ENCODE results near the gene LRRN4. TPM values are rescaled to one million over a fixed set of nuclear protein-coding genes. Genes with fewer than 3 reads are reported as not detected.

The LRRN4 gene
- total and polyA plus RNA-seq, 9 of the 15 experiments (the other 6 are each of a cell fraction or from before 2014, with no cell fraction given) = not detected

- in situ Hi-C loops (cut with MboI) (no loop called here), intact Hi-C loops (cut with micrococcal nuclease) (no loop called here)
- H3K4me1 ChIP-seq (replicated peaks in 1 of 2; ENCODE audit: control insufficient read depth in 2 of 2, insufficient read depth in 2 of 2, low read length in 2 of 2) = peaks cover 12 to 18% of the 10 kb centered on the region in 2 experiments
- no peak overlapping the region for H3K9ac ChIP-seq (ENCODE audit: insufficient read depth in 1 of 2, low read depth in 2 of 2, low read length in 2 of 2)
- H3K4me2 ChIP-seq (ENCODE audit: insufficient read depth, low read length) = no peak overlapping the region
- ATAC-seq (no peak), DNase-seq (ENCODE audit: extremely low read depth in 1 of 4, low spot score in 3 of 4) (no peak), FAIRE-seq (no peak)
- CTCF ChIA-PET (ENCODE audit: low intra/inter-chr PET ratio) = no interaction called here
- H3K9me3 ChIP-seq (replicated peaks; ENCODE audit: control insufficient read depth, insufficient read depth, low read depth, low read length) = no peaks in the 10 kb centered on the region
- no peaks in the 10 kb centered on the region for H3K9me1 ChIP-seq (ENCODE audit: control insufficient read depth, insufficient read depth, low read length)
- WGBS (ENCODE audit: insufficient coverage, low coverage, missing lambda C conversion rate) = 78% methylated on average over 1 of the region's 1 CpG
- peaks cover 9% of the 10 kb centered on the region for H3K79me2 ChIP-seq (ENCODE audit: control insufficient read depth, insufficient read depth, low read length)
- H2AFZ ChIP-seq (ENCODE audit: low read depth, low read length) = no peak overlapping the region
- BruUV-seq (replicated peaks) = no TSS peak
- H3K27ac ChIP-seq (ENCODE audit: extremely low read depth, low read depth, low read length) = no peak overlapping the region
- H3K27me3 ChIP-seq (ENCODE audit: control insufficient read depth in 2 of 2, insufficient read depth in 2 of 2, low read length in 2 of 2) = no peaks in the 10 kb centered on the region
- H3K36me3 ChIP-seq (ENCODE audit: control insufficient read depth, insufficient read depth, low read length) = peaks cover 77% of the 10 kb centered on the region
- POLR2A ChIA-PET = no interaction called here
- TF ChIP-seq POLR2A (conservative IDR thresholded peaks at IDR 0.05) (no peak), ZNF316 (IDR thresholded peaks at IDR 0.05) (peak; percentile 23; the same call in 1 of the 2 replicates)
- no peaks in the 10 kb centered on the region for H4K20me1 ChIP-seq (replicated peaks; ENCODE audit: control insufficient read depth, insufficient read depth, low read length)
- H3K4me3 ChIP-seq = no peak overlapping the region
These were observed 16.8 kb downstream of the LRRN4 start for GRCh38 chr20:6037082-6037481.

- in situ Hi-C loops (cut with MboI) (no loop called here), intact Hi-C loops (cut with micrococcal nuclease) (no loop called here)
- no peaks in the 10 kb centered on the region for H3K9me3 ChIP-seq (replicated peaks; ENCODE audit: control insufficient read depth, insufficient read depth, low read depth, low read length)
- no peak overlapping the region for H3K4me3 ChIP-seq
- H4K20me1 ChIP-seq (replicated peaks; ENCODE audit: control insufficient read depth, insufficient read depth, low read length) = no peaks in the 10 kb centered on the region
- DNase-seq (ENCODE audit: extremely low read depth in 1 of 4, low spot score in 3 of 4) (no peak), ATAC-seq (no peak), FAIRE-seq (no peak)
- no TSS peak for BruUV-seq (replicated peaks)
- POLR2A ChIA-PET = no interaction called here
- peaks cover 76% of the 10 kb centered on the region for H3K36me3 ChIP-seq (ENCODE audit: control insufficient read depth, insufficient read depth, low read length)
- H3K27me3 ChIP-seq (ENCODE audit: control insufficient read depth in 2 of 2, insufficient read depth in 2 of 2, low read length in 2 of 2) = no peaks in the 10 kb centered on the region
- H3K4me2 ChIP-seq (ENCODE audit: insufficient read depth, low read length) = no peak overlapping the region
- TF ChIP-seq MTA1 (IDR thresholded peaks at IDR 0.05; ENCODE audit: borderline replicate concordance) (no peak), NCOR1 (IDR thresholded peaks at IDR 0.05) (no peak)
- peaks cover 12% of the 10 kb centered on the region for H3K79me2 ChIP-seq (ENCODE audit: control insufficient read depth, insufficient read depth, low read length)
- CTCF ChIA-PET (ENCODE audit: low intra/inter-chr PET ratio) = no interaction called here
- WGBS (ENCODE audit: insufficient coverage, low coverage, missing lambda C conversion rate) = 98% methylated on average over 4 of the region's 4 CpGs
- no peak overlapping the region for H2AFZ ChIP-seq (ENCODE audit: low read depth, low read length)
- H3K4me1 ChIP-seq (replicated peaks in 1 of 2; ENCODE audit: control insufficient read depth in 2 of 2, insufficient read depth in 2 of 2, low read length in 2 of 2) = peaks cover 3 to 18% of the 10 kb centered on the region in 2 experiments
- H3K27ac ChIP-seq (ENCODE audit: extremely low read depth, low read depth, low read length) = no peak overlapping the region
- no peak overlapping the region for H3K9ac ChIP-seq (ENCODE audit: insufficient read depth in 1 of 2, low read depth in 2 of 2, low read length in 2 of 2)
- no peaks in the 10 kb centered on the region for H3K9me1 ChIP-seq (ENCODE audit: control insufficient read depth, insufficient read depth, low read length)
These were observed 17.6 kb downstream of the LRRN4 start for GRCh38 chr20:6036213-6036612.
